AG09319 (cell line): ENCODE results near the gene SEC14L5.
A peak's percentile ranks its signal among the peaks of the same experiment; 100 is the strongest.

Experiments used
- DNase-seq: peaks from one replicate; pipeline ENCODE4 v3.0.0-alpha.2; 2010; ENCODE audit warnings: low read depth; ENCODE audit errors: extremely low read depth
- CTCF ChIP-seq: IDR thresholded peaks from 2 replicates; pipeline ENCODE4 v1.5.1; 2011; ENCODE audit warnings: low read depth, mild to moderate bottlenecking, inconsistent platforms, low read length, moderate library complexity

Gene SEC14L5

DNA sequence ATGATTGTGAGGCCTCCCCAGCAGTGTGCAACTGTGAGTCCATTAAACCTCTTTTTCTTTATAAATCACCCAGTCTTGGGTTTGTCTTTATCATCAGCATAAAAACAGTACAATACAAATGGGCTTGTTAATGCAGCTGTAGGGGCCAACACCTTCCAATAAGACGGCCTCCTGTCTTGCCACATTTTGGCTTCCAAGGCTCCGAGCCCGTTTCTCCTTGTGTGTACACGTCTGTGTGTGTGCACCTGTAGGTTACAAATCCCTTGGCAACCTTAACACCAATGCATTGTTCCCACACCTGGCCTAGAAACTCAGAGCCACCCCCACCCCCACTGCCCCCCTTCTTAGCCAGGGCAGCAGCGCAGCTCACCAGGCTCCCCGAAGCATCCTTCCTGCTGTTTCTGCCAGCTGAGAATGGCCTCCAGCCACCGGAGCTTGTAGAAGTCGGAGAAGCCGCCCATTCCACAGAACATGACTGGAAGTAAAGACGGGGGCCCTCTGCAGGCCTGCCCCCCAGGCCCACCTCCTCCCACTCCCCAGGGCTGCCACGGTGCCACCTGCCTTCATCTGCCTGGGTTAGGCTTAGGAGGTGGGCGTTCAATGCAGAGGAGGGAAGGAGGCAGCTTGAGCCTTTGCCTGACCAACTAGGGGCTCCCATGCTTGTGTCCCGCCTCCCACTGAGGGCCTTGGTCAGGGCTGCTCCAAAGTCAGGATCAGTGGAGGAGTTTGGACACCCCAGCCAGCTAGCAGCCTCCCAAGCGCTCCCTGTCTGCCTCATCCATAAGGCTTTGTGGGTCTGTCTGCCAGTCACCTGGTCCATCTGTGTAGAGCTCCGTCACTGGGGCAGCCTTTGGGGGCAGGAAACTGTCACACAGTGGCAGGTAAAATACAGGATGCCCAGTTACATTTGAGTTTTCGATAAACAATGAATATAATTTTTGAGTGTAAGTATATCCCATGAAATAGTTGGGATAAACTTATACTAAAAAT is 97.0 kb downstream of the SEC14L5 start:
- no peak for TF ChIP-seq CTCF
- DNase-seq: no peak

DNA sequence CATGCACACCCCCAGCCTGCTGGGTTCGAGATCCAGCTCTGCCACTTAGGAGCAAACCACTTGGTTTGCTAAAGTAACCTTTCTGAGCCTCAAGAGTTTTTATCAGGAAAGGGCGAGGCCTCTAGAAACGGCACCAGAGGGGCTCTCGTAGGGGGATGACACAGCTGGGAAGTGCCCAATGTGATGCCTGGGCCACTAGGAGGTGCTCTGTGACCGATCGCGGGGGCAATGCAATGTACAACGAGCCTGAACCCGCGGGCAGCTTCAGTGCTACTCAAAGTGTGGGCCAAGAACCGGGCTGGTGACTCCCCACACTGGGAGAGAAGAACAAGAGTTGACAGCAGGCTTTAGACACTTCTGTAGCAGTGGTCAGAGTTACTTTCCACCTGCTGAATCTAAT is 98.2 kb downstream of the SEC14L5 start:
- TF ChIP-seq CTCF: peak; percentile 35
- DNase-seq: no peak

GRCh38 chr16:5058476-5058875 is 100.3 kb downstream of the SEC14L5 start:
- TF ChIP-seq CTCF: no peak
- no peak for DNase-seq

DNA sequence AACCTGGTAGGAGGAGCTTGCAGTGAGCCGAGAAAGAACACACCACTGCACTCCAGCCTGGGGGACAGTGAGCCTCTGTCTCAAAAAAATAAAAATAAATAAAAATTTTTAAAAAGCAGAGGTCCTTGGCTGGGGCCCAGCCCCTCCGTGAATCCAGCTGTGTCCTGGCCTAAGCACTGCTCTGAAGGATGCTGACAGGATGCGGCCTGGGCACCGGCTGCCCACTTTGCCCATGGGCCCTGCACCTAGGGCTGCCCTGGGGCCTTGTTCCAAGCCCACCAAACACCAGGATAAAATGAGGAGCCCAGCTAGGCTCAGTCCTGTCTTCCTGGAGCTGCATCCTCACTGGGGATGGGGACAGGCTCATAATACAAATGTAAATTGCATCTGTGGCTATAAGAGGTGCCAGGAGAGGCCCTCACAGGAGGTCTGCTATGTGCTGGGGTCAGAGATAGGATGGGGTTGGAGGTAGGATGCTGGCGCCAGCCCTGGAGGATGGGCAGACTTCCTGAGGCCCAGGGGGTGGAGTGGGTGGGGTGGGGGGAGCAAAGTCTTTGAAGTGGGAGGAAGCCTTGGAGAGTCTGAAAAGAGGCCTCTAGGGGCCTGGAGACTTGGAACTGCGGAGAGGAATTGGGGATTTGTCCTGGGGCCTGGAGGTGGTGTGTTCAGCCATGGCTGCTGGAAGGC is 101.4 kb downstream of the SEC14L5 start:
- no peak for DNase-seq
- no peak for TF ChIP-seq CTCF

- TF ChIP-seq CTCF: no peak
- no peak for DNase-seq
Observed at GRCh38 chr16:5060073-5060641, 102.0 kb downstream of the SEC14L5 start.

DNA sequence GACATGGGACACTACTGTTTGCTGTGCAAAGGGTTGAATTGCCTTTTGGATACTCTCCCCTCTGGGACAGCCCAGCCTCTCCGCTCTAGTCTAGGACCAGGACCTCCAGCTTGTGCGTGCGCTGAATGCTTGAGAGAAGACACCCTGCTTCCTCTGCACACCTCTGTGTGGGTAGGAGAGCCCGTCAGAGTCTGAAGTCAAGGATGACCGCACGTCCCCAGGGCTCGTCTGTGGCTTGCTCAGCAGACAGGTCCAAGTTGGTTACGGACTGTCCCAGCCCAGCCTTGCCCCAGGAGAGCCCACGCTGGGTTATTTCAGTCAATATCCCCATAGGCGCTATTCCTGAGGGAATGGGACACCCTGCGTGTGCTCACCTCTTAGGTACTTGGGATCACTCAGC is 103.9 kb downstream of the SEC14L5 start:
- TF ChIP-seq CTCF: no peak
- no peak for DNase-seq
